GM18909 (cell line): ENCODE data around the gene DUS3L.
A peak's percentile ranks its signal among the peaks of the same experiment; 100 is the strongest.

ENCODE experiments used
- ATAC-seq: cut with Tn5 transposase; IDR thresholded peaks from one replicate; pipeline ENCODE4 v1.9.1; 2021; ENCODE audit warnings: mild to moderate bottlenecking; ENCODE audit not compliant: unreplicated experiment, poor library complexity

DUS3L gene

GRCh38 chr19:5822181-5822844 lies 31.4 kb upstream of the DUS3L start:
- no peak for ATAC-seq

GRCh38 chr19:5821521-5822180 lies 30.7 kb upstream of the DUS3L start:
- no peak for ATAC-seq

DNA sequence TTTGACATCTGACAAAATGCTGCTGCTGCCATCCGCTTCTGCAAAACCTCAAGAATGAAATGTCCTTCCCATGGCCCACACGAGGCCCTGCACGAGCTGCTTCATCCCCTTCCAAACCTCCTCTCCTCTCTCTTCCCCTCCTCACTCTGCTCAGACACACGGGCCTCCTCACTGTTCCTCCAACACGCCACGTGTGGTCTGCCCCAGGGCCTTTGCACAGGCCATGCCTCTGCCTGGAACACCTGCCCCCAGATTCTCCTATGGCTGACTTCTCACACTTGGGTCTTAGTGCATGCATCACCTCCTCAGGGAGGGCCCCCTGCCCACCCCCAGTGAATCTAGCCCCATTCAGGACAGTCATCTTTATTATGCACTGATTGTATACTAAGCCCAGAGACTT lies 29.8 kb upstream of the DUS3L start:
- no peak for ATAC-seq

DNA sequence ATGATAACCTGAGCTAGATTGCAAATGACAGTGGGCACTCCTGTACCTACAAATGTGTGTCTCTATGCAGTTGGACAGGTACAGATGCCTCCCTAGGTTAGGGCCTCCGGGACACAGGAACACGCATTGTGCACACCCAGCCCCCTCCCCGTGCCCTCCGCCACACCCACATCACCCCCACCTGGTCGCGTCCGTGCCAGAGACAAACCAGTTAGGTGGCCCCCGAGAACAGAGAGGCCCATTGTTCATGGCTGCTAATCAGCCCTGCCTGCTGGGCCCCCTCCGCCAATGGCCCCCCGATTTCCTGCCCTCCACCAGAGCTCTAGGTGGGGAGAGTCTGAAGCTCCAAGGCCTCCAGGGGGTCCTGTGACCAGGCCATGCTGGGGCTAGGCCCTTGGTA lies 27.6 kb upstream of the DUS3L start:
- no peak for ATAC-seq

GRCh38 chr19:5817218-5817617 lies 26.3 kb upstream of the DUS3L start:
- ATAC-seq: no peak

DNA sequence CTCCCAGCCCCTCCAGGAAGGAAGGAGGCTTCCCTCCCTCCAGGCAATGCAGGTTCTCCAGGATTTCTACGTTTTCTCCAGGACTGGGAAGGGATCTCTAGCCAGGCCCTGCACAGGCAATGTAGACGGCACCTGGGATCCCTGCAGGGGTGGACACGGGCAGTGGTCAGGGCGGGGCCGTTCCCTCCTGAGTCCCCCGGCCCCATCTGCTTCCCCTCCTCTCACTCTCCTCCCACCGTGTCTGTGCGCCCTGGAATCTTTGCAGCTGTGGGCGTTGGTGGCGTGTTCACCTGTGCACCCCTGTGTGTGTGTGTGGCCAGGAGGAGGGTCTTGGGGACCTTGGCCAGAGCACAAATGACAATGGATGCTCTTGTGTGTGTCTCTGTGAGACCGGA lies 23.9 kb upstream of the DUS3L start:
- ATAC-seq: no peak

GRCh38 chr19:5814123-5814851 lies 23.3 kb upstream of the DUS3L start:
- ATAC-seq: no peak

GRCh38 chr19:5811117-5811516 lies 20.2 kb upstream of the DUS3L start:
- ATAC-seq: no peak

GRCh38 chr19:5809469-5809868 lies 18.5 kb upstream of the DUS3L start:
- no peak for ATAC-seq

GRCh38 chr19:5809053-5809452 lies 18.1 kb upstream of the DUS3L start:
- no peak for ATAC-seq

GRCh38 chr19:5808120-5808816 lies 17.3 kb upstream of the DUS3L start:
- no peak for ATAC-seq

- no peak for ATAC-seq
Observed at GRCh38 chr19:5806905-5807304, 15.9 kb upstream of the DUS3L start.

DNA sequence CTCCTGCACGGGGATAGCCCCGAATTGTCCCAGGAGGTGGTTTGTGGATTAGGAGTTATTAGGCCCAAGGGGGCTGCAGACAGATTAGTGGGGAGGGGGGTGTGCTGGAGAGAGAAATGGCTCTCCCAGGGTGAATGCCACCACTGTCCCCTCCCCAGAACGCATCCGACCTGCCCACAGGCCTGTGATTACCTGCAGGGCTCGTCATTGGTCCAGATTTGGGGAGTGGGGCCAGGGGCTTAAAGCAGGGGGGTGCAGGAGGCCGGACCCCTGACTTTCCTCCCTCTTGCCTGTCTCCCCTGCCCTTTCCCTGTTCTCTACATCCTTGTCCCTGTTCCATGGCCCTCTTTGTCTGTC lies 15.1 kb upstream of the DUS3L start:
- ATAC-seq: no peak

GRCh38 chr19:5805462-5806132 lies 14.6 kb upstream of the DUS3L start:
- no peak for ATAC-seq

DNA sequence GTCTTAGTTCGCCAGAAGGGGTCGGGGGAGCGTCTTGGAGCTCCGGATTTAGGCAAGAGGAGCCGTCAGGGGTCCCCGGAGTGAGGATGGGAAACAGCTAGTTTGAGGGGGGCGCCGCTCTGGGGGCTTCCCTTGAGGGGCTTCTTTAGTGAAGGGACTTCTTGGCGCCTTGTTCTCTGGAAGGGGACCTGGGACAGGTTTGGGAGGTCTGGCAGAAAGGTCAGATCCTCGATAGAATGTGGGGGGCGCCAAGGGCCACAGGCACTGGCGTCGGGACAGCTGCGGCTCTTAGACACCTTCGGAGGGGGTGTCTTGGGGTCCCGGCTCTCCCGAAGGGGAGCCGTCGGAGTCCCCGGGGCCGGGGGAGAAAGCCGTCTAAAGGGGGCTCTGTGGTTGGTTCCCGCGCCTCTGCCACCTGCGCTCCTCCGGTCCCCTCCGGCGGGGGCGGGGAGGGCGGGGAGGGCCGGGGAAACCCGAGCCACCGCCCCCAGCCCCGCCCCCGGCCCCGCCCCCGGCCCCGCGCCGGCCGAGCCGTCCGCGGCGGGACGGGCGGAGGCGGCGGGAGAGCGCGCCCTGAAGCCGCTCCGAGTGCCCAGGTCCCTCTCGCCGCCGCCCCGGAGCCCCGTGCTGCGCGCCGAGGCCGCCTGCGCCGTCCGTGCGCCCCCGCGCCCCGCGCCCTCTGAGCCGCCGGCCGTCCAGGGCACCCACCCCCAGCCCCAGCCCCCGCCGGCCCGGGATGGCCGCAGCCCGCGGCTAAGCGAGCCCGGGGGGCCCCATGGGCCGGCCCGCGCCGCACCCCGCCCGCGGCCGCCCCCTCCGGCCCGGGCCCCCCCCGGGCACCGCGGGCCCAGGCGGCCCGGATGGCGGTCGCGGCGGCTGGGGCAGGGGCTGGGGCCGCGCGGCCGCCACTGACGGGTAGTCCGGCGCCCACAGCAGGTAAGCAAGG lies 13.8 kb upstream of the DUS3L start, which contains the start of gene NRTN:
Gene NRTN, plus strand, starts transcription at position 552 of the 946 bp plus-strand sequence. CDS start 19,099 bp downstream, outside the sequence.
- no peak for ATAC-seq

GRCh38 chr19:5803752-5804515 lies 13.0 kb upstream of the DUS3L start:
- ATAC-seq: peak; percentile 82

DNA sequence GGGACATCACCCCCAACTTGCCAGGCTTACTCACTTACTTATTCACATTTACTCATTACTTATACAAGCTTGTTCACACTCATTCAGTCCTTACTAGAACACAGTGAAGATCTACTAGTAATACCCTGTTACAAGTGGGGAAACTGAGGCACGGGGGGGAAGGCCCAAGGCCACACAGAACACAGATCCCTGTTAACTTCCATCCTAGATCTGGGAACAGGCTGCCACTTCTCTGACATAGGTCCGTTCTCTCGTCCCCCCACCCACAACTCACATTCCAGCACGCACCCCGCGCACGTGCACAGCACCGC lies 12.4 kb upstream of the DUS3L start:
- ATAC-seq: no peak

- no peak for ATAC-seq
Observed at GRCh38 chr19:5801796-5802619, 11.0 kb upstream of the DUS3L start.
